B cell (primary cell): ENCODE results near the gene ITGB8.

Experiments
- CTCF ChIP-seq: fragments of 200-600 bp; IDR thresholded peaks from one replicate; pipeline ENCODE4 v1.8.0; 2022; ENCODE audit warnings: antibody characterized with exemption, mild to moderate bottlenecking
- EZH2 ChIP-seq: IDR thresholded peaks from 2 replicates; pipeline ENCODE4 v1.6.1; 2012; ENCODE audit warnings: borderline replicate concordance, low read depth, mild to moderate bottlenecking, moderate library complexity, low read length; ENCODE audit not compliant: insufficient read depth, poor library complexity, severe bottlenecking

- TF ChIP-seq EZH2 = no peak
- TF ChIP-seq CTCF = no peak
These were observed 101.4 kb downstream of the ITGB8 start for GRCh38 chr7:20432071-20432470.
